Measurements from ENCODE around the gene PCMT1.
A peak's percentile ranks its signal among the peaks of the same experiment; 100 is the strongest.
"Not testable (repeated sequence)": the region's sequence is repeated elsewhere in the genome, so short reads cannot be mapped to it uniquely, and the experiment has no call there.

Gene PCMT1

DNA sequence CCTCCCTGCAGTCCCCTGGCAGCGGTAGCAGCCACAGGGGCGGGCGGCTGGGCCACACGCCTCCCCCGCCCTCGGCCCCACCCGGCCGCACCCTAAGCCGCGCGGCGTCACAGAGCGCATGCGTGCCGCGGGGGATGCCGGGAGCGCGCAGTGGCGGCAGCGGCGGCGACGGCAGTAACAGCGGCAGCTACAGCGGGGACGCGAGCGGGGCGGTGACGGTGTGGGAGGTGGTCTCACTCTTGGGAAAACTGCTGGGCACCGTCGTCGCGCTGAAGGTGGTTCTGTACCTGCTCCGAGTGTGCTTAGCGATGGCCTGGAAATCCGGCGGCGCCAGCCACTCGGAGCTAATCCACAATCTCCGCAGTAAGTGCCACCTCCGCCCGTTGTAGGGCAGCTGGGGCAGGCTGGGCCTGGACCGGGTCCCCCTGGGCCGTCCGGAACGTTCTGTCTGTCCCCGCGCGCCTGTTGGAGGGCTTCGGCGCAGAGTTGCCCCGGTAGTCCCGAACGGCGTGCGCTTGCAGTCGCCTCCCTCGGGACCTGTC, at the start of gene PCMT1:
TSS of gene PCMT1 (plus strand) at position 148 of the 542 bp plus-strand sequence. CDS start at position 309, 161 bp downstream.
- peak; percentile 97 for DNase-seq

DNA sequence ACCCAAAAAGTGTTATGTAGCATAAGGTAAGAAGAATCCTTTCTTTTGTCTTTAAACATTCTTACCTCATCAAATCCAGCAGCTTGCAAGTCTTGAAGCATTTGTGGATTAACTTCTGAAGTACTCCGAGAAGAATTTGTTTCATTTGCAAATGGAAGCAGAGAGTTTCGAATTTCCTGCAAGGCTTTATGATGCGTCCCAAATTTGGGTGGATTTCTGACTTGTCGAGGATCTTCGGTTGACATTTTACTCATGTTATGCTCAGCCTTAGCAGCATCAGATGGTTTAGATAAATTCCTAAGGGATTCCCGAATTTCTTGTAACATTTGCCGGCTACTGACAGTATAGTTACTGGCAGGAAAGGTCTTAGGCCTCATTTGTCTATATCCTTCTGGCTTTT, 47.8 kb upstream of the PCMT1 start:
- DNase-seq: no peak

DNA sequence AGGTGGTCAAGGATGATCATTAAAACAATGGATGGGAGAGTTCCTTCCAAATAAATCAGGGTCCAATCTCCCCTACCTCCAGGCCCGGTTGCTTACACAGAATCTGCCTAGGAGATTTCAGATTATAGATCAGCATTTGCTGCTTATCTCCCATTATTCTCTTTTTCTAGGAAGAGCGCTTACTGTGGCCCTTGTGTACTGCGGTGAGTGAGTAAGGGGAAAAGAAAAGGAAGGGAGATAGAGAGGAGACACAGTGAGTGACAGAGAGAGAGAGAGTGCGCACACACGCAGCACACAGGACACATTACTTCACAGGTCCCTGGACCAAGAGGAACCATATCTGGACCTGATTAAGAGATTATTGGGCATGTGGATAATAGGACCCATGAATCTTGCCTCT, 37.8 kb upstream of the PCMT1 start:
- no peak for DNase-seq

DNA sequence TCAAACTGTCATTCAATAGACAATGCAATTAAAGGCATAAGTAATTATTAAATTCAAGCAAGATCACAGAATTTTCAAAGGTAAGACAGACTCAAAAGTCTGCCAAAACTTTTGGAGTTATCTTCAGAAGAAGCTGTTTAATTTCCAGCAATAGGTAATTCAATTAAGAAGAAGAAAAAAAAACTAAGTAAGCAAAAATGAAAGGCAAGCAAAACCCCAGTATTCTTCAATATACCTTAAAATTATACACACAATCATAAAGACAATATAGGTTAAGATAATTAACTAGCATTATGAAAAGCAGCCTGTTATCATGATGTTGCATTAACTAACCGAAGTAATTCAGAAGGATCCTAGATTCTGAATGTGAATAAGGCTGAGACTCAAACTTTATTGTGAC, 35.1 kb upstream of the PCMT1 start:
- DNase-seq: no peak

DNA sequence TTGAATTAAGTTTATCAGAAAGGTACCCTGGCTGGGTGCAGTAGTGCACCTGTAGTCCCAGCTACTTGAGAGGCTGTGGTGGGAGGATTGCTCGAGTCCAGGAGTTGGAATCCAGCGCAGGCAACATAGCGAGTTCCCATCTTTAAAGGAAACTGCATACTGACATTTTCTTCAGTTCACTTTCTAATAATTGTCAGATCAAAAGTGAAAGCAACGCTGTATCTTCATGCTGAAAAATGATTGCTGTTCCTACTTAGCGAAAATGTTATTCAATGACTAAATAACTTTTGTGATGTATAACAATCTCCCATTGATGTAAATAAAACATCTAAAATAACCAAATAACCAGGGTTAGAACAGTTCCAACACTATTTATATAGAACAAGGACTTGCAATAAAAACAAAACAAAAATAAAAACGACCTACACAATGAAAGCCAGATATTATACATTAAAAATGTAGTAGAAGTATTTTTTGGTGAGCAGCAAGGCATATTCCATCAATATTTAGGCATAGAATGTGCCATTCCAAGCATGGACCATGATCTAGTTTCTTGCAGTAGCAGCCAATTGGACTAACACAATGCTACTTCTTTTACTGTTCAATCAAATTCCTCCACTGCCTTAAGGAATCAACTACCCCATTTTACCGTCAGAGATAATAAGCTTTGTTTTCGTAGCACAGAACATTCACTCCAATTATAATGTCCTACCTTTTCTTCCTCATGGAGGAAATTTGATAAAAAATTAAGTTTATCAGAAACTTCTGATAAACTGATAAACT, 33.2 kb upstream of the PCMT1 start:
- DNase-seq: peak; percentile 71

DNA sequence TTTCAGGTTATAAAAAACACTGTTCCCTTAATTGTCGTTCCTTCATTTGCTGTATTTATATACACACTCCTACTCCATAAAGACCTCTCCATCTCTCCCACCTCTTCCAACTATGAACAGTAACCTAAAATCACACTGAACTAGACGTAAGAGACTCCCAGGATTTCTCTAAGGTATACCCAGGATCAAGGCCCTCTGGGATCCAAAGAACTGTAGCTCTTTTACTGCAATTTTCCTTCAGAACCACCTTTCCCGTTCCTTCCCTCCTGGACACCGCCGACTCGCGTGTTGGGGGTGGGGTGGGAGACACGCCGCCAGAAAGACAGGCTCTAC, 32.3 kb upstream of the PCMT1 start:
- DNase-seq: no peak

DNA sequence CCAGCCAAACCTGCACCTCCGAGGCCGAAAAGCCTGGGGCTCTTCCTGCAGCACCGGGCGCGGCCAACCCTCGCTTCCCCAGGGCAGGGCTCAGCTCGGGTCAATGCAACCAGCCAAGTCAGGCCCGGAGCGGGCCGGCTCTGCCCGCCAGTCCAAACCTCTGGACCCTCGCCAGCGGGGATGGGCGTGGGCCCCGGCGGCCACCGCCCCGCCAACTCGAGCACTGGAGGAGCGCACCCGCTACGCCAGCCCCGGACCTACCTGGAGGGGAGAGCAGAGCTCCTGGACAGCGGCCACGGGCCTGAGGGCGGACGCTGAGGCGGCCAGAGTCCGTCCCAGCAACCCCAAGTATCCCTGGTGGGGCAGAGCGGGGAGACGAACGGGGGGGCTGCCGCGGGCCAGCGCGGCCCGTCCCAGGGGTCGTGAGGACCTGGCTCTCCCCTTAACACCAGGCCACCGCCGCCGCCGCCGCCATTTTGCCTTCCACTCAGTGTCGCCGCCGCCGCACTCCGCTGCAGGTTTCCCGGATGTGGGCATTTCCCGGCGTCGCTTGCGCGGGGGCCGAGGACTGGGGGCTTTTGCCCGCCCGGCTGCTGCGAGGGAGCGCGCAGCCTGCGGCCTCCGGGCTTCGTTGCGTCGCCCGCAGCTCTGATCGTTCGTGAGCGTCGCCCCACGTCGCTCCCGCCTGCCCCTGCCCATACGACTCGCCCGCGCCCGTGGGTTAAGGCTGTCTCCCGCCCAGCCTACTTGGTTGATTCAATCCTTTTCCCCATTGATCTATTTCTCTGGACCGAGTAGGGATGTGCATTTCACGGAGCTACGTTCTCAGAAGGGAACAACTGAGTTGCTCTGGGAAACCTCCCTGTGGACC, 31.7 kb upstream of the PCMT1 start, which contains the start of gene LATS1:
TSS of gene LATS1 (minus strand) at position 514 of the 871 bp plus-strand sequence. CDS start 15,975 bp downstream, outside the sequence.
- DNase-seq: peak; percentile 87

DNA sequence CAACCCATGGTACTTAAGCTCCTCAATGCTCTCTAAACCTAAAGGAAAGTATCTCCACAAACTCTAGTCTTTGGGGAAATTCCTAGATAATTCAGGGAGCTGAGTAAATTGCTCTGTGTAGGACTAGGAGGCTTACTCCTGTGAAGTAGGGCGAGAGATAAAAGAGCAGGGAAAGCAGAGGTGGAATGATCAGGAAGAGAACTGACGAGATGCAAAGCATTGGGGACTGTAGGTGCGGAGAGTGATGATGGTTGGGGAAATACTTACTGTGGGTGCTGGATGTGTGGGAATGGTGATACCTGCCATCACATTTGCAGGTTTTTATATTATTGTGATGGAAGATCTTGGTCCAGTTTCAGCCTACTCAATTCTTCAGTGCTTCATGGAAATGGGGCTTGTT, 30.0 kb upstream of the PCMT1 start:
- no peak for DNase-seq

DNA sequence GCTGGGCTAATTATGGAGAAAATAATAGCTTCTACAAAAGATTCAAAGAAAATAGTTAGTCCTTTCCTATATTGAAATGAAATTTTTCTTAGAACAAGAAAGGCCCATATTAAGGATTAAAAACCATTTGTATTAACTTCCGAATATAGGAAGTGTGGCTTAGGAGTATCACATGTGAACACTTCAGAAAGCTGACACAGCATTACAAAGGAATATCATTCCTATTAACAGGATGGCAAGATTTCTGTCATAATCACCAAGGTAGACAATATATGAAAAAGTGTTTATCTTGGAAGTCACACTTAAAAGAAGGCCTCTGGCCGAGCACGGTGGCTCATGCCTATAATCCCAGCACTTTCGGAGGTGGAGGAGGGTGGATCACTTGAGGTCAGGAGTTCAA, 26.3 kb upstream of the PCMT1 start:
- no peak for DNase-seq

DNA sequence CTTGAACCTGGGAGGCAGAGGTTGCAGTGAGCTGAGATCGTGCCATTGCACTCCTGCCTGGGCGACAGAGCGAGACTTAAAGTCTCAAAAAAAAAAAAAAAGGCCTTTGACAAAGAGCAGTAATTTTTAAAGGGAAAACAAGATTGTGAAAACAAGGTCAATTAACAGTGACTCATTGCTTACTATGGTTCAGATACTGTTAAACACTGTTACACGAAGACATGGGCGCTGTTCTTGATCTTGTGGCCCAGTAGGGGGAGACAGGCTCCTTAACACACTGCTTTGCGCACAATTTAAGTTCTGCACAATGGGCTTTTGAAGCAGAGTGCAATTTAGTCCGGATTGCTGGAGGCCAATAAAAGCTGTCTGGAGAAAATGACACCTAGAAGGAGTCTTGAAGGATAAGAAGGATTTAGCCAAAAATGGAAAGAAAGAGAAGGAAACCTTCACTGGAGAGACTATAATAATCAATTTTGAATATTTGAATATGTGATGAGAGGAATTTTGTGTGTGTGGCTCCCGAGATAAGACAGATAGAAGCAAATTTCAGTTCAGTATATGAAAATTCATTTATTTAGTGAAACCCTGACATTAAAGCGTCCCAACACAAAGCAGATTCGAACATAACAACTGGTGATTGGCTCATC, 25.6 kb upstream of the PCMT1 start:
- DNase-seq: peak; percentile 79

DNA sequence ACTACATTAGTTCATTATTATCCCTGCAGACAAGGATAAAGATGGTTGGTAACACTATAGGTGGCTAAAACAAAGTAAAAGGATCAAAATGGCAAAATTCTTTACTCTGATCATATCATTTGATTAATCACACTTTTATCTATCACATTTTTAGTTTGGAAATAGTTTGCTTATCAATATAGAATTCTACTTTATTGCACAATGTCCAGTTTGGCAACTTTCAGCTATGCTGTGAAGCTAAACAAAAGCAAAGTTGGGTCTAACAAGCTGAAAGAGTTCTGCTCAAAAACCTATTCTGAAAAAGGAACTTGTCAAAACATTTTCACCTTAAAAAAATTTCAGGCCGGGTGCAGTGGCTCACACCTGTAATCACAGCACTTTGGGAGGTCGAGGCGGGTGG, 23.8 kb upstream of the PCMT1 start:
- DNase-seq: no peak

DNA sequence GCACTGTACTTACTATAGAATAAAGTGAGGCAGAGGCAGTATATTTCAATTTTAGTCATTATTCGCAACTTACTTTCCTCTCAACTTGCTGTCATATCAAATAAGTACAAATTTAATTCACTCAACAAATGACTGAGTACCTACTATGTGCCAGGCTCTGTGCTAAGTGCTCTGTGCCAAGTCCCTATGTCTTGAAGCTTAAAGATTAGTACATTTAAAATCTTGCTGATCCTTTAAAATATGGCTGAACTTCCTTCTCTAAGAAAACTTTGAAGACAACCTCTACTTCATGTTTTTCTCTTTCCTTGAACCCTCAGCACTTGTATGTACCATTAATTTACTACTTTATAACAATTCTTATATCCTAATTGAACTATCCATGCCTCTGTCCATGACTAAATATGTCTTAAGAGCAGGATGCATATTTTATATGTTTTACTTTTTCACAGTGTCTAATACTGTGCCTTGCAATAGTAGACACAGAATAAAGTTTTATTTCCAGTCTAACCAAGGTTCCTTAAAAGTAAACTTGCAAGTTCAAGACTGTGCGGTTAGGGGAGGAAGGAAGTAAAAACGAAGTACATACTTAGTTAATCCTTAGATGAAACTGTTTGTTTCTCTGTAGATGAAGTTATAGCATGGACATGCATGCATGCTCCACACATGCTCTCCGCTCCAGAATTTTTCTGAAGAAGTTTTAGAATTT, 21.6 kb upstream of the PCMT1 start:
- peak; percentile 64 for DNase-seq

DNA sequence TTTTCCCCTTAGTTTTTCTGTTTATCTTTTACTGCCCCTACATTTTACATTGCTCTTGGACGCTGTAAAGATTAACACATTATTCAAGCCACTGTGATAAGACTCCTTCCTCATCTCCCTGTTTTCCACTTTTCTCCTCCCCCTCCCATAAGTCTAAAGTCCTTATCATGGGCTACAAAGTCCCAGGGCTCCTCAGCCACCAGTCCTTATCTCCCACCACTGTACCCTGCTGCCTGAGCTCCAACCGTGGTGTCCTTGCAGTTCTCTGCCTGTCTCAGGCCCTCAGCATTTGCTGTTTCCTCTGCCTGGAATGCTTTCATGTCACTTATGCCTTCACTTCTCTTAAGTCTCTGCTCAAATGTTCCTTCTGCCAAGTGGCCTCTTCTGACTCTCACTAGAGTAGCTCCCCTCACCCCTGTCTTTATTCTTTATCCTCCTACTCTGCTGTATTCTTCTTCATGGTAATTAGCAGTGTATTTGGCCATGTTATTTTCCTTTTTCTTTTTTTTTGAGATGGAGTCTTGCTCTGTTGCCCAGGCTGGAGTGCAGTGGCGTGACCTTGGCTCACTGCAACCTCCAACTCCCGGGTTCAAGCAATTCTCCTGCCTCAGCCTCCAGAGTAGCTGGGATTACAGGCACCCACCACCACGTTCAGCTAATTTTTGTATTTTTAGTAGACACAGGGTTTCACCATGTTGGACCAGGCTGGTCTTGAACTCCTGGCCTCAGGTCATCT, 20.9 kb upstream of the PCMT1 start:
- no peak for DNase-seq

DNA sequence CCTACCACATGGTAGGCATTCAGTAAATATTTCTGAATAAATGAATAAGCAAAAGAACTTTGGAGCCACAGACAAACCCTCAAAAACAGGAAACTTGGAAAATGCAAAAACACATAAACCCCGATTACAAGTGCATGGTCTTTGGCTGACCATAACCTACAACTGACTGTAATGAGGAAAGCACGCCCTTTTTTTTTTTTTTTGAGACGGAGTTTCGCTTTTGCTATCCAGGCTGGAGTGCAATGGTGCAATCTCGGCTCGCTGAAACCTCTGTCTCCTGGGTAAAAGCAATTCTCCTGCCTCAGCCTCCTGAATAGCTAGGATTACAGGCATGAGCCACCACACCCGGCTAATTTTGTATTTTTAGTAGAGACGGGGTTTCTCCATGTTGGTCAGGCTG, 19.7 kb upstream of the PCMT1 start:
- peak; percentile 81 for DNase-seq

DNA sequence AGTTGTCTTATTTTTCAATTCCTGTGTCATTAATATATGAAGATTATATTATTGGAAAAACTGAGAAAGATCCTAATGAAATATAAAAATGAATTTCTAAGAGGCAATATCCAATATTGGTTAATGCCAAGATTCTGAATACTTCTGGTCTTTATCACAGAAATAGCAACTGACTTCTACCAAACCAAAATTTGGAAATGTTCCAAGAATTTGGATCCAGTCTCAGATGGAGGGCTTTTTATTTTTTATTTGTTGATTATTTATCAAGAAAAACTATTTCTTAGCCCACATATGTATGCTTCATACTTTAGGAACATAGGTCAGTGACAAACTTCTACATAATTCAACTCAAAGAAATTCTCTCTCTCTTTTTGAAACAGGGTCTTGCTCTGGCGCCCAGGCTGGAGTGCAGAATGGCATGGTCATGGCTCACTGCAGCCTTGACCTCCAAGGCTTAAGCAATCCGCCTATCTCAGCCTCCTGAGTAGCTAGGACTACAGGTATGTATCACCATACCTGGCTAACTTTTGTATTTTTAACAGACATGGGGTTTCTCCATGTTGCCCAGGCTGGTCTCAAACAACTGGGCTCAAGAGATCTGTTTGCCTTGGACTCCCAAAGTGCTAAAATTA, 16.3 kb upstream of the PCMT1 start:
- no peak for DNase-seq

DNA sequence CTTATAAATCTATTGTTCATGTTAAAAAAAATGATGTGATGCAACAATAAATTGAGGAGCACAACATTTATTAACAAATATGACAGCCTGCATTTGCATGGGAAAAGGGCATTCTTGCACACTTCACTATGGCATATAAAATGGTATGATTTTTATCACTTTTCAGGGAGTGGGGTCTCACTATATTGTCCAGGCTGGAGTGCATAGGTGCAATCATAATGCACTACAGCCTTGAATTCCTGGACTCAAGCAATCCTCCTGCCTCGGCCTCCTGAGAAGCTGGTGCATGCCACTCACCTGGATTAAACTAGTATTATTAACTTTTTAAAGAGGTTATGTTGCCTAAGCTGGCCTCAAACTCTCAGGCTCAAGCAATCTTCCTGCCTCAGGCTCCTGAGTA, 14.6 kb upstream of the PCMT1 start:
- no peak for DNase-seq

DNA sequence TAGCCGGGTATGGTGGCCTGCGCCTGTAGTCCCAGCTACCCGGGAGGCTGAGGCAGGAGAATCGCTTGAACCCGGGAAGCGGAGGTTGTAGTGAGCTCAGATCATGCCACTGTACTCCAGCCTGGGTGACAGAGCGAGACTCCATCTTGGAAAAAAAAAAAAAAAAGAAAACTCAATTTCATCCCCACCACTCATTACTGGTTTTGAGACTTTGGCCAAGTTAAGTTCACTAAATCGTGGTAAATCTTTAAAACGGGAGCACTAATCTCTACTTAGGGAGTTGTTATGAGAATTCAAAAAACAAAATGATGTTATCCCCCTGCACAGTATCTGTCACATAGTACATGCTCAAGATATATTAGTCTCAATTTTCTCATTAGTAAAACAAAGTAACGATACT, 4.3 kb upstream of the PCMT1 start:
- DNase-seq: not testable (repeated sequence)

DNA sequence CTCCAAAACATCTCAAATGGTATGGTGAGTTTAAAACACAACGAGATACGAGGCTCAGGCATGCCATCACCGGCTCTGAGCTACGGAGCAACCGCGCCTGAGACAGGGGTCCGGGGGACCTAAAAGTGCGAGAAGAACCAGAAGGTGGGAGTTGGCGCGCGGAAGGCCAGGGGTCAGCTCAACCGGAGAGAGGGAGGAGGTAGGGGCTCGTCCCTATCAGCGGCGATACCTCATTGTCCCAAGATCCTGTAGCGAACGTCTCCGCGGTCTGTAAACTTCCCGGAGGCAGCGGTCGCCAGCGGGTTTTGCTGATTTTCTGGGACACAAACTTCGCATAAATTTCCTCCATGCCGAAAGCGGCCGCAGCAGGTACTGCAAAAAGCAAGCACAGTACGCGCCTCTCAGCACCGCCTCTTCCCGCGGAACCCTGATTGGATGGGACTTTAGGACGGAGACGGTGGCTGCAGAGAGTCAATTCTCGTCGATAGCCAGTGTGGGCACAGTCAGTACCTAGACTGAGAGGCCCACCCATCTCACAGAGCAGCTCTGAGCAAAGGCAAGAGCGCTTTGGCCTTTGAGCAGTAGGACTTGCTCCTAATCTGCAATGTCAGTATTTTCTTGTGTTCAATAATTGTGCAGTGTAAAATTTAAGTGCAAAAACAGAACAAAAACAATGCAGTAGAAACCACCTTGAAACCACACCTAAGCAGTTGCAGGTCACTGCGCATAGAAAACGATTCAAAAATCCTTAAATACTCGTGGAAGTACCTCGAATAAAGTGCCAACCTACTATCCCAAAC, 3.2 kb upstream of the PCMT1 start, which contains the start of gene NUP43:
TSS of gene NUP43 (minus strand) at position 383 of the 800 bp plus-strand sequence. CDS start at position 349, 34 bp downstream.
- peak; percentile 93 for DNase-seq

DNA sequence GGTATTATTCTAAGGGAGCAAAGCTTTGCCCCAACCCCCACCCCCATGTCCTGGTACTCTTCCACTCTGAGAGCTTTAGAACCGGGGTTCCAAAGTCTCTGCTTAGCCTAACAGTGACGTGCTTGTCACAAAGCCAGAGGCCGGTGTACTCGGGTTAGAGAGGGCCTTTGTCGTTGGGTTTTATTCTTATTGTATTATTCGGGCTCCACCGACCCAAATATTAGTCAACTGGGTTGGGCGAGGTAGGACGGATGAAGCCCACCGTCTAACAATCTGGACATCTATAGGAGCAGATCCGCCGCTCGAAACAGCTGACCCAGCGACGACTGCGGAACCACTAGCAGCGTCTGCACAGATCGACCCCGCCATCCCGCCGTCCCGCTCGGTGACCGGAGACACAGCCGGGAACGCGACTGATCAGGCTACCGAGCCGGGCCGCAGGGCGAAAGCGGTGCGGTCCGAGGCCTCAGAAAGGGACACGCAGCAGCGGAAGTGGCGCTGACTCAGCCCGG, 403 bp upstream of the PCMT1 start:
- DNase-seq: not testable (repeated sequence)

DNA sequence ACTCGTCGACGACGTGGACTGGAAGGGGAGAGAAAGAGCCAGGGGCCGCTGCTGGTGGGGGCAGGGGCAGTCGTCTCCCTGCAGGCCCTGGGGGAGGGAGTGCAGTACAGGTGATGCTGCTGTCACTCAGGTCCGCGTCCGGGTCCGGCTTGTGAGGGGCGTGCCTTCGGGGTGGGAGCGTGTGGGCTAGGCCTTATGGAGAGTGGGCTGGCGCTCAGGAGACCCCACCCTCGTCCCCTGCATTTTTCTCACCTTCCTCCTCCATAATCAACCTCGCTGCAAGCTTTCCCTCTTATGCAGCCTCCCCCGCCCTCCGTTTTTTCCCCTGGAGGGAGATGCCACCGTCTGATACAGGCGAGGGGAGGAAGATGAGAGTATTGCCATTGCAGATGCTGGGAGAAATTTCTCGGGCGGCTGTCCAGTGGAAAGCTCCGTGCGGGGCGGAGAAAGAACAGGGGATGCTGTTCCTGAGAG, 632 bp downstream of the PCMT1 start:
- peak; percentile 38 for DNase-seq

Measured in inflammatory macrophage treated with lipopolysaccharide for 4 hours (primary cell).